ENCODE measurements around the gene PHB1.

The PHB1 gene

GRCh38 chr17:49370971-49371834 is 43.5 kb downstream of the PHB1 start:
- TF ChIP-seq ZBTB7A (IDR thresholded peaks at IDR 0.05; ENCODE audit: low read depth) (peak; percentile 80; the same call in 1 of the 2 replicates), TAF1 (IDR thresholded peaks at IDR 0.05; ENCODE audit: low read depth) (no peak), EP300 (IDR thresholded peaks at IDR 0.05; ENCODE audit: borderline replicate concordance) (peak; percentile 44; the same call in 1 of the 2 replicates), YY1 (IDR thresholded peaks at IDR 0.05; ENCODE audit: low read depth) (no peak), CREB1 (IDR thresholded peaks at IDR 0.05; ENCODE audit: low read depth) (no peak), EGR1 (IDR thresholded peaks at IDR 0.05) (peak; percentile 82), CEBPB (IDR thresholded peaks at IDR 0.05) (no peak), NFIC (IDR thresholded peaks at IDR 0.05) (peak; percentile 88), TCF12 (IDR thresholded peaks at IDR 0.05; ENCODE audit: low read depth) (peak; percentile 69; the same call in 1 of the 2 replicates)

DNA sequence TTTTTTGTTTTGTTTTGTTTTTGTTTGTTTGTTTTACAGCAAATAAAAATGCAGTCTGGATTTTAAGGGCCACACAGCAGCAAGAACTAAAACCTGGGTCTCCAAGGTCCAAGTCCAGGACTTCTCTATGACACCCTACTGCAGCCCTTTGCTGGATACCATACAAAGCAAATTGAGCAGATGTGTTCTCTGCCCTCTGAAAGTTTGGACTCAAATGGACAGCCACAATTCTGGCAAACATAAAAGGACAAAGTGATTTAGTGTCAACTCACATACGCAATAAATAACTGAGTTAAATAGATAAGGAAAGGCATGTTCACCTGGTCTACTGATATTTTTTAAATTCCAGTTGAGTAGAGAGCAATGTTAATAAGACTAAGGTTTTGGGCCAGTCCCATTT is 44.9 kb downstream of the PHB1 start:
- no peak for TF ChIP-seq CREB1 (IDR thresholded peaks at IDR 0.05; ENCODE audit: low read depth)

- TF ChIP-seq EP300 (IDR thresholded peaks at IDR 0.05; ENCODE audit: borderline replicate concordance), result no peak
- no peak for TF ChIP-seq EGR1 (IDR thresholded peaks at IDR 0.05)
- no peak for TF ChIP-seq TEAD4 (IDR thresholded peaks at IDR 0.05)
- no peak for TF ChIP-seq USF1 (IDR thresholded peaks at IDR 0.05)
These were observed 45.6 kb downstream of the PHB1 start for GRCh38 chr17:49369089-49369488.

DNA sequence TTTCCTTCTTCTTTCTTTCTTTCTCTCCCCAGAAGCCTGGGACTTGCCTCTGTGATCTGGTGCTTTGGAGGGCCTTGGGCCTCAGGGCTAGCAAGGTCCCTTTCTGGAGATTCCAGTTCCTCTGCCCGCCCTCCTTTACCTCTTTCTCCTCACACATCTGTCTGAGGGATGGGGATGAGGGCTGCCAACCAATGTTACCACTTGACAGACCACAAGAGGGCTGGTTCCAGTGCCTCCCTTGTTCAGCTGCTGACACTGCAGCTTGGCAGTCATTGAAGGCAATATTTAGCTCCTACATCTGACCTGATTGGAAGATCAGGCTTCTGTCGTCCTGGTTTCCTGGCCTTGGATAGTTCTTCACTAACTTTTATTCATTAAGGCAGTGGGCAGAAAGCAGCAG is 49.0 kb downstream of the PHB1 start:
- TF ChIP-seq ZBTB7A (IDR thresholded peaks at IDR 0.05; ENCODE audit: low read depth) (no peak), TCF12 (IDR thresholded peaks at IDR 0.05; ENCODE audit: low read depth) (no peak), RAD21 (IDR thresholded peaks at IDR 0.05; ENCODE audit: low read depth) (no peak), EP300 (IDR thresholded peaks at IDR 0.05; ENCODE audit: borderline replicate concordance) (no peak), NFIC (IDR thresholded peaks at IDR 0.05) (no peak), TAF1 (IDR thresholded peaks at IDR 0.05; ENCODE audit: low read depth) (no peak), FOXM1 (IDR thresholded peaks at IDR 0.05; ENCODE audit: borderline replicate concordance, low read depth) (no peak), TEAD4 (IDR thresholded peaks at IDR 0.05) (no peak), EGR1 (IDR thresholded peaks at IDR 0.05) (no peak), CEBPB (IDR thresholded peaks at IDR 0.05) (no peak), USF1 (IDR thresholded peaks at IDR 0.05) (no peak), CREB1 (IDR thresholded peaks at IDR 0.05; ENCODE audit: low read depth) (no peak), YY1 (IDR thresholded peaks at IDR 0.05; ENCODE audit: low read depth) (no peak)
- TF ChIP-seq, protein P1, sequence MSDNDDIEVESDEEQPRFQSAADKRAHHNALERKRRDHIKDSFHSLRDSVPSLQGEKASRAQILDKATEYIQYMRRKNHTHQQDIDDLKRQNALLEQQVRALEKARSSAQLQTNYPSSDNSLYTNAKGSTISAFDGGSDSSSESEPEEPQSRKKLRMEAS (IDR thresholded peaks at IDR 0.05), result no peak

DNA sequence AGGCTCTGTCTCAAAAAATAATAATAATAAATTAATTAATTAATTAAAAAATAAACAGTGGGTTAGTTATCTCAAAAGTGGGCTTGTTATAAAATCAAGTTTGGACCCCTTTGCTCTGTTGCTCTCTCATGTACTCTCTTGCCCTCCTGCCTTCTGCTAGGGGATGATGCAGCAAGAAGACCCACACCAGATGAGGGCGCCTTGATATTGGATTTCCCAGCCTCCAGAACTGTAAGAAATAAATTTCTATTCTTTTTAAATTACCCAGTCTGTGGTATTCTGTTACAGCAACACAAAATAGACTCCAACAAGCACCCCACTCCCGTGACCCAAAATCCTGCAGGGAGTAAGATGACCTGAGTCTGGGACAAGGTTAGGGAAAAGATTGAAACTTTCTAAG is 50.6 kb downstream of the PHB1 start:
- TF ChIP-seq TEAD4 (IDR thresholded peaks at IDR 0.05), result no peak
- no peak for TF ChIP-seq EP300 (IDR thresholded peaks at IDR 0.05; ENCODE audit: borderline replicate concordance)
- no peak for TF ChIP-seq RAD21 (IDR thresholded peaks at IDR 0.05; ENCODE audit: low read depth)
- TF ChIP-seq, protein P2, sequence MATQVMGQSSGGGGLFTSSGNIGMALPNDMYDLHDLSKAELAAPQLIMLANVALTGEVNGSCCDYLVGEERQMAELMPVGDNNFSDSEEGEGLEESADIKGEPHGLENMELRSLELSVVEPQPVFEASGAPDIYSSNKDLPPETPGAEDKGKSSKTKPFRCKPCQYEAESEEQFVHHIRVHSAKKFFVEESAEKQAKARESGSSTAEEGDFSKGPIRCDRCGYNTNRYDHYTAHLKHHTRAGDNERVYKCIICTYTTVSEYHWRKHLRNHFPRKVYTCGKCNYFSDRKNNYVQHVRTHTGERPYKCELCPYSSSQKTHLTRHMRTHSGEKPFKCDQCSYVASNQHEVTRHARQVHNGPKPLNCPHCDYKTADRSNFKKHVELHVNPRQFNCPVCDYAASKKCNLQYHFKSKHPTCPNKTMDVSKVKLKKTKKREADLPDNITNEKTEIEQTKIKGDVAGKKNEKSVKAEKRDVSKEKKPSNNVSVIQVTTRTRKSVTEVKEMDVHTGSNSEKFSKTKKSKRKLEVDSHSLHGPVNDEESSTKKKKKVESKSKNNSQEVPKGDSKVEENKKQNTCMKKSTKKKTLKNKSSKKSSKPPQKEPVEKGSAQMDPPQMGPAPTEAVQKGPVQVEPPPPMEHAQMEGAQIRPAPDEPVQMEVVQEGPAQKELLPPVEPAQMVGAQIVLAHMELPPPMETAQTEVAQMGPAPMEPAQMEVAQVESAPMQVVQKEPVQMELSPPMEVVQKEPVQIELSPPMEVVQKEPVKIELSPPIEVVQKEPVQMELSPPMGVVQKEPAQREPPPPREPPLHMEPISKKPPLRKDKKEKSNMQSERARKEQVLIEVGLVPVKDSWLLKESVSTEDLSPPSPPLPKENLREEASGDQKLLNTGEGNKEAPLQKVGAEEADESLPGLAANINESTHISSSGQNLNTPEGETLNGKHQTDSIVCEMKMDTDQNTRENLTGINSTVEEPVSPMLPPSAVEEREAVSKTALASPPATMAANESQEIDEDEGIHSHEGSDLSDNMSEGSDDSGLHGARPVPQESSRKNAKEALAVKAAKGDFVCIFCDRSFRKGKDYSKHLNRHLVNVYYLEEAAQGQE (IDR thresholded peaks at IDR 0.05; ENCODE audit: low read depth), result no peak
- no peak for TF ChIP-seq TCF12 (IDR thresholded peaks at IDR 0.05; ENCODE audit: low read depth)
- TF ChIP-seq FOXM1 (IDR thresholded peaks at IDR 0.05; ENCODE audit: borderline replicate concordance, low read depth), result no peak
- TF ChIP-seq CEBPB (IDR thresholded peaks at IDR 0.05), result no peak
- no peak for TF ChIP-seq EGR1 (IDR thresholded peaks at IDR 0.05)
- TF ChIP-seq, protein P1 (IDR thresholded peaks at IDR 0.05), result no peak
- no peak for TF ChIP-seq NFIC (IDR thresholded peaks at IDR 0.05)
- TF ChIP-seq CREB1 (IDR thresholded peaks at IDR 0.05; ENCODE audit: low read depth), result no peak

- TF ChIP-seq TAF1 (IDR thresholded peaks at IDR 0.05; ENCODE audit: low read depth) (no peak), FOXM1 (IDR thresholded peaks at IDR 0.05; ENCODE audit: borderline replicate concordance, low read depth) (no peak), CEBPB (IDR thresholded peaks at IDR 0.05) (no peak), TEAD4 (IDR thresholded peaks at IDR 0.05) (no peak), EP300 (IDR thresholded peaks at IDR 0.05; ENCODE audit: borderline replicate concordance) (no peak)
These were observed 51.4 kb downstream of the PHB1 start for GRCh38 chr17:49363251-49363650.

DNA sequence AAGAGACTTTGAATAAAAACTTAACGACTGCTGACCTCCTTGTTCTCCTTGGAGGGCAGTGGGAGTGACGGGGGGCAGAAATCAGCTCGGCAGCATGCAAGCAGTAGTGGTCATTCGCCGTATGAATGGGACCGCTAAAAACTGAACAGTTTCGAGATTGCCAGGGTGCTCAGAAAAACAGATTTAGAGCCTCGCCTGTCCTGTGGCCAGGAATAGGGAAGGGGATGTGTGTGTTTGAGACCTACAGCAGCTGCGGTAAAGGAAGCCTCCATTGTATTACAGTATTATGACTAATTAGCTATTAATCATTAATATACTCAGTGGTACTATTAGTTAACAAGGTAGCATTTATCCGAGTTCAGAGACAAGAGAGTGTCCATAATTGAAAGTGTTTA is 52.0 kb downstream of the PHB1 start:
- TF ChIP-seq RAD21 (IDR thresholded peaks at IDR 0.05; ENCODE audit: low read depth) (no peak), TCF12 (IDR thresholded peaks at IDR 0.05; ENCODE audit: low read depth) (no peak), TAF1 (IDR thresholded peaks at IDR 0.05; ENCODE audit: low read depth) (no peak), EP300 (IDR thresholded peaks at IDR 0.05; ENCODE audit: borderline replicate concordance) (no peak)
- TF ChIP-seq, protein P2 (IDR thresholded peaks at IDR 0.05; ENCODE audit: low read depth), result no peak

Data from Ishikawa (cell line).